ENCODE data around the gene BFSP1. TPM values are rescaled to one million over a fixed set of nuclear protein-coding genes. Genes with fewer than 3 reads are reported as not detected.

The BFSP1 gene
- total RNA-seq, 1 donor from 2014 or later: 0.82 TPM

DNA sequence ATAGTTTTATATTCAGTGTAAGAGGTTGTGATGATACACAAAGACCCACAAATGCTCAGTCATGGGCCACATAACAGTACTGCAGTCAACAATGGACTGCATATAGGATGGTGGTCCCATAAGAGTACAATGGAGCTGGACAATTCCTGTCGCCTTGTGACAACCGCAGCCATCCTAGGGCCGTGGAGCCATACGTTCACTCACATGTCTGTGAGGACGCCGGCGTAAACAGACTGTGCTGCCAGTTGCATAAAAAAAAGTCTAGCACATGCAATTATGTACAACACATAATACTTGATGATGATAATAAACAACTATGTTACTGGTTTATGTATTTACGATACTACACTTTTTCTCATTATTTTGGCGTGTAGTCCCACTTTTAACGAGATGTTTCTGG is 30.9 kb downstream of the BFSP1 start:
- DNase-seq (ENCODE audit: low spot score): no peak
- Mint-ChIP-seq H3K4me3 (ENCODE audit: low read depth) (no peak overlapping the region), H3K9me3 (no peaks in the 10 kb centered on the region), H3K36me3 (ENCODE audit: low read depth) (no peaks in the 10 kb centered on the region), H3K4me1 (ENCODE audit: low read depth) (peaks cover 20% of the 10 kb centered on the region), H3K27ac (no peak overlapping the region), H3K27me3 (ENCODE audit: low read depth) (peaks cover 6% of the 10 kb centered on the region)
- intact Hi-C loops (cut with micrococcal nuclease): no loop called here

DNA sequence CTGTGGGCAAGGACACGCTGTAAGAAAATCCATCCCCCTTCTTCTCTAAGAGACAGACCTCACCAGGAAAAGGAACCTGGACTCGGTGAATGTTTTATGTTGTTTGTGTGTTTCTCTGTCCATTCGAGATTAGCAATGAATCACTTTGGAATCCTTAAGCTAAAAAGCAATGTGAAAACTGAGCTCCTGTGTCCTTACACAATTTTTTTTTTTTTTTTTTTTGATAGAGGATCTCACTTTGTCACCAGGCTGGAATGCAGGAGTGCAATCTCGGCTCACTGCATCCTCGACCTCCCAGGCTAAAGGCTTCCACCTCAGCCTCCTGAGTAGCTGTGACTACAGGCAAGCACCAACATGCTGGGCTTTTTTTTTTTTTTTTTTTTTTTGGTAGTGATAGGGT is 32.1 kb downstream of the BFSP1 start:
- peaks cover 6% of the 10 kb centered on the region for H3K27me3 Mint-ChIP-seq (ENCODE audit: low read depth)
- H3K36me3 Mint-ChIP-seq (ENCODE audit: low read depth): no peaks in the 10 kb centered on the region
- no peak for DNase-seq (ENCODE audit: low spot score)
- peaks cover 8% of the 10 kb centered on the region for H3K4me1 Mint-ChIP-seq (ENCODE audit: low read depth)
- intact Hi-C loops (cut with micrococcal nuclease): no loop called here
- no peak overlapping the region for H3K27ac Mint-ChIP-seq
- H3K4me3 Mint-ChIP-seq (ENCODE audit: low read depth): no peak overlapping the region
- no peaks in the 10 kb centered on the region for H3K9me3 Mint-ChIP-seq

DNA sequence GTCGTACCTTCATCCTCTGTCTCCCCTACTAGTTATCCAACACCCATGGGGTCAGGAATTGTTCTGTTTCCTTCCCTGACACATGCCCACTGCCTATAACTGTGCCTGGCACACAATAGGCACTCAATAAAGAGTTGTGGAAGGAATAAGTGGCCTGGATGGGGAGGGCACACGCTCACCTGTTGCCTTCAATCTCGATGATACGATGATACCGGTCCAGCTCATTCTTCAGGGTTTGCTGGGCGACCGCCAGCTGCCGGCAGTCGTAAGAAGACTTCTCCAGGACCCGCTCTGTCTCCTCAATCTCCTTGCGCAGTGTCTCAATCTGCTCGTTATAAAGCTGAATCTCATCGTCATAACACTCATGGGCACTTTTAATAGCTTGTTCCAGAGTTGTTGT is 32.5 kb downstream of the BFSP1 start:
- H3K9me3 Mint-ChIP-seq: no peaks in the 10 kb centered on the region
- no peak overlapping the region for H3K4me3 Mint-ChIP-seq (ENCODE audit: low read depth)
- no peaks in the 10 kb centered on the region for H3K36me3 Mint-ChIP-seq (ENCODE audit: low read depth)
- intact Hi-C loops (cut with micrococcal nuclease): no loop called here
- peaks cover 4% of the 10 kb centered on the region for H3K4me1 Mint-ChIP-seq (ENCODE audit: low read depth)
- DNase-seq (ENCODE audit: low spot score): no peak
- H3K27me3 Mint-ChIP-seq (ENCODE audit: low read depth): peaks cover 6% of the 10 kb centered on the region
- H3K27ac Mint-ChIP-seq: no peak overlapping the region

DNA sequence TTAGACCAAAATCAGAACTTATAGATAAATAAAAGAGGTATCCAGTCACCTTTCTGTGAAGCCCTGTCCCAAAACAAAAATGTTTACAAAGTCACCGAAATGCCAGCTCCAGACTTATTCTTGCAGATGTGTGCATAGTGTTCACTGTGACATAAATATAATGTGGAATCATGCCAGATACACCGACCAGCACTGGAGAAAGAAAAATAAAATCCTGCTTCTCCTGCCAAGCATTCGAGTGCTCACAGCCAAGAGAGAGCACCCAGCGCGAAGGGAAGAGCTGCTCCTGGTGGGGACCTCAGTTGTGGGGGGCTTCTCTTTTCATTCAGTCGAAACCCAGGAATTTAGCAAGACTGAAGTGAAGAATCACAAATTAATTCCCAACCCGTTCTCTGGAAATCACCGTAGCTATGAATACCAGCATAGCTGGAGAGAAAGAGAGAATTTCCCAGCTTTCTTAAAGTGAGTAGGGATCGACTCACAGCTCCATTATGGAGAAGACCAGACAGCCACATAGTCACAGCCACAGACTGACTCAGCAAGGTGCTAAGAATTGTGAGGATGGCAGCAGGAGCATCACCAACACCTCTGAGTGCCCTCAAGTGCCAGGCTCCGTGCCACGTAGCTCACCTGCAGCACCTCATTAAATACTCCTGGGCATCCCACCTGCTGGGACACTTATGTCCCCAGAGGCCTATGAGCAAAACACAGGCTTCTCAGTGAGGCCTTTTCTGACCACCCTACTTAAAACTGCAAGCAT is 33.2 kb downstream of the BFSP1 start:
- no peaks in the 10 kb centered on the region for H3K9me3 Mint-ChIP-seq
- H3K36me3 Mint-ChIP-seq (ENCODE audit: low read depth): no peaks in the 10 kb centered on the region
- no peak overlapping the region for H3K27ac Mint-ChIP-seq
- peaks cover 6% of the 10 kb centered on the region for H3K27me3 Mint-ChIP-seq (ENCODE audit: low read depth)
- H3K4me3 Mint-ChIP-seq (ENCODE audit: low read depth): no peak overlapping the region
- intact Hi-C loops (cut with micrococcal nuclease): no loop called here
- H3K4me1 Mint-ChIP-seq (ENCODE audit: low read depth): no peaks in the 10 kb centered on the region
- no peak for DNase-seq (ENCODE audit: low spot score)

DNA sequence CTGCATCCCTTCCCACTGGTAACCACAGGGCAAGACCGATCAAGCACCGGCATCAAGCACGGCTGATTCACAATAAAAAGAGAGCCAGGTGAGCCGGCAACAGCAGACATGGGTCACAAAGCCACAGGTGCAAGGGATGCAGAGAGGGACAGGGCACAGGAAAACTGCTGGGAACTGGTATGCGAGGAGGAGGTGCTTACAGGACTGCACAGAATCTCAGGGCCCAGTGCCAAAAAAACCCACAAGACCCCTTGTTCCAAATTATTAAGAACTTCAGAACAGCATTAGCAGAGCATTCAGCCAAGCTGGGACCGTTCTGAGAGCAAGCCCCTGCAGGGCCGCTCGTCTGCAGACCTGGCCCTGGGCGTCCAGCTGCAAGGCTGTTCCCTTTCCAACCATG is 35.4 kb downstream of the BFSP1 start:
- Mint-ChIP-seq H3K4me1 (ENCODE audit: low read depth) (no peaks in the 10 kb centered on the region), H3K27me3 (ENCODE audit: low read depth) (no peaks in the 10 kb centered on the region), H3K36me3 (ENCODE audit: low read depth) (no peaks in the 10 kb centered on the region), H3K4me3 (ENCODE audit: low read depth) (no peak overlapping the region), H3K9me3 (no peaks in the 10 kb centered on the region), H3K27ac (no peak overlapping the region)
- intact Hi-C loops (cut with micrococcal nuclease): no loop called here
- no peak for DNase-seq (ENCODE audit: low spot score)

DNA sequence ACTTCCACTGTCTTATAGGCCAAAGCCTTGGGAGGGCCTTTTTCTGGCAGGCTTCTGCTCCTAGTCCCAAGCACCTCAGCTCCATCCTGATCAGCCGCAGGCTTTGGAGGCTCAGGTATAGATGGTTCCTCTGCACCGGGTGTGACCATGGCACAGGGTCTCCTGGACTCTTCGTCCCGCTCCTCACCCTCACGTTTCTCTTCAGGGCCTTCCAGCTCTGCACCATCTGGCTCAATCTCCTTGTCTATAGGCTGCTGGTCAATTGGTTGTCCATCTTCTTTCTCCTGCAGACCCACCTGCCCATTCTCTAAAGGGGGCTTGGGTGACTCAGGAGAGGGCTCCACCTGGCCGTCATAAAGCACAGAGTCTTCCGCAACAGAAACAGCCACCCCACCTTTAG is 37.0 kb downstream of the BFSP1 start:
- no peaks in the 10 kb centered on the region for H3K4me1 Mint-ChIP-seq (ENCODE audit: low read depth)
- no peak for DNase-seq (ENCODE audit: low spot score)

DNA sequence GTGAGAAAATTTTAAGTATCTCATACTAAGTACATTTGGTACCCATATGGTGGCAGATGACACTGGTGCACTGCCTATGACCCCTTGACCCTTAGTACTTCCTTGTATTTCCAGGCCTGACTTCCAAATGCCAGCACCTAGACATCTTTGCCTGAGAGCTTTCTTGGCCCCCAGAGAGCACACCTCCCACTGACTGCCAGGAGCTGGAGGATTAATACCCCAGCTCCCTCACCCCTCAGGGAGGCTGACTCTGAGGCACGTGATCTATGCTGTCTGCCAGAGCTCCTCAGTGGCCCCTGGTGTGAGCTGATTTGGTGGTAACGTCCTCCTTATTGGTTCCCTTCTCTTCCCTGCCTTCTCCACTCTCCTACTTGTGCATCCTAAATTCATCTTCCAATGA is 38.0 kb downstream of the BFSP1 start:
- Mint-ChIP-seq H3K9me3 (no peaks in the 10 kb centered on the region), H3K4me3 (ENCODE audit: low read depth) (no peak overlapping the region), H3K4me1 (ENCODE audit: low read depth) (no peaks in the 10 kb centered on the region), H3K27ac (no peak overlapping the region), H3K36me3 (ENCODE audit: low read depth) (no peaks in the 10 kb centered on the region), H3K27me3 (ENCODE audit: low read depth) (no peaks in the 10 kb centered on the region)
- DNase-seq (ENCODE audit: low spot score): no peak
- intact Hi-C loops (cut with micrococcal nuclease): no loop called here

More for the DNA sequence above, 37.0 kb downstream of the BFSP1 start:
- intact Hi-C loops (cut with micrococcal nuclease): no loop called here
- H3K9me3 Mint-ChIP-seq: no peaks in the 10 kb centered on the region
- no peak overlapping the region for H3K27ac Mint-ChIP-seq
- H3K4me3 Mint-ChIP-seq (ENCODE audit: low read depth): no peak overlapping the region
- H3K27me3 Mint-ChIP-seq (ENCODE audit: low read depth): no peaks in the 10 kb centered on the region
- H3K36me3 Mint-ChIP-seq (ENCODE audit: low read depth): no peaks in the 10 kb centered on the region

DNA sequence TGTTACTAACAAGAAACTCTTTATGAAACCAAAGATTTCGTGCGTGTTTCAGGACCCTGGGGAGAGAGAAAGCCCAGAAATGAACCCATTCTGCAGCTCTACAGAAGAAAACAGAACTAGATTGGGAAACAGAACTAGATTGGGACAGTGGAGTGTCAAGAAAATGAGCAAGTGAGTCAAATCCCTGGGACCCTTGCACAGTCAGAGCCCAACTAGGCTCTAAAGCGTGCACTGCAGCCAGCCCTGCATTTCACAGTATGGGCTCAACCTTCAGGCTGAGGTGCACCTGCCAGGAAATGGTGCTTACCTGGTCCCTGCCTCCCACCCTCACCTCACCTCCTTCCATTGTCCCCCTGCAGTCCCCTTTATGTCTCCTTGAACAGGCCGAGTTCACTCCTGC is 39.7 kb downstream of the BFSP1 start:
- no peak overlapping the region for H3K27ac Mint-ChIP-seq
- no peaks in the 10 kb centered on the region for H3K9me3 Mint-ChIP-seq
- H3K27me3 Mint-ChIP-seq (ENCODE audit: low read depth): peaks cover 6% of the 10 kb centered on the region
- no peak overlapping the region for H3K4me3 Mint-ChIP-seq (ENCODE audit: low read depth)
- DNase-seq (ENCODE audit: low spot score): no peak
- intact Hi-C loops (cut with micrococcal nuclease): no loop called here
- H3K4me1 Mint-ChIP-seq (ENCODE audit: low read depth): no peaks in the 10 kb centered on the region
- H3K36me3 Mint-ChIP-seq (ENCODE audit: low read depth): no peaks in the 10 kb centered on the region

DNA sequence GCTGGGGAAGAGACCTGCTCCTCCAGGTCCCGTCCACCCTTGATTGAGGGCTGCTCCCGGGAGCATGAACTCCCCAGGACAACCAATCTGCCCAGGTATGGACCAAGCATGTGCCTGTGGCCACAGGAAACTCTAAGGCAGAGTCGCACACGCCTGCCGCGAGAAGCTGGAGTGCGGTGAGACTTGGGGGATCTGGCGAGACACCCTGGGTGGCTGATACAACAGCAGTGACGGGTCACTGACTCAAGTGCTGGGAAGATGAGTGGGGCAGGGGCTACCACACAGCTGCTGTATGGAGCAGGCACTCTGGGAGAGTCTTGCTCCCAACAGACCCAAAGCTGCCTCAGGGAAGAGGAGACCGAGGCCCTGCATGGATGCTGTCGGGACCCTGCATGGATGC is 40.1 kb downstream of the BFSP1 start:
- Mint-ChIP-seq H3K4me3 (ENCODE audit: low read depth) (no peak overlapping the region), H3K36me3 (ENCODE audit: low read depth) (no peaks in the 10 kb centered on the region), H3K9me3 (no peaks in the 10 kb centered on the region), H3K4me1 (ENCODE audit: low read depth) (no peaks in the 10 kb centered on the region), H3K27me3 (ENCODE audit: low read depth) (peaks cover 11% of the 10 kb centered on the region), H3K27ac (no peak overlapping the region)
- intact Hi-C loops (cut with micrococcal nuclease): no loop called here
- DNase-seq (ENCODE audit: low spot score): no peak

DNA sequence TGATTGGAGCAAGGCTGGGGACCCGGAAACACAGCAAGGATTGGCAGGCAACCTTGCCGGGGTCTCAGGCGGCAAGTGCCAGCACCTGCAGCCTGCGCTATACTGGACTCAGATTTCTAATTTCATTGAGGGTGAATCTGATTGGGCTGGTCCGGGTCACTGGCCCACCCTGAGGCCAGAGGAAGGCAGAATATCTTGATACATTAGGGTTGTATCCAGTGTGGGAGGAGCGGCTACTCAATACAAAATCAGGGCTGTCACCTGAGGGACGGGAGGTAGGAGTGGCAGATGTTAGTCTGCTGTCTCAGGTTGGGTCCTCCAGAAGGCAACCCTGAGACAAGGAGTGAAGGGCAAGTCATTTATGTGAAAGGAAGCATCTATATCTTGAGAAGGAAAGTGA is 40.7 kb downstream of the BFSP1 start:
- intact Hi-C loops (cut with micrococcal nuclease): no loop called here
- peaks cover 11% of the 10 kb centered on the region for H3K27me3 Mint-ChIP-seq (ENCODE audit: low read depth)
- H3K9me3 Mint-ChIP-seq: no peaks in the 10 kb centered on the region
- no peaks in the 10 kb centered on the region for H3K4me1 Mint-ChIP-seq (ENCODE audit: low read depth)
- H3K36me3 Mint-ChIP-seq (ENCODE audit: low read depth): no peaks in the 10 kb centered on the region
- H3K4me3 Mint-ChIP-seq (ENCODE audit: low read depth): no peak overlapping the region
- no peak overlapping the region for H3K27ac Mint-ChIP-seq
- DNase-seq (ENCODE audit: low spot score): no peak

DNA sequence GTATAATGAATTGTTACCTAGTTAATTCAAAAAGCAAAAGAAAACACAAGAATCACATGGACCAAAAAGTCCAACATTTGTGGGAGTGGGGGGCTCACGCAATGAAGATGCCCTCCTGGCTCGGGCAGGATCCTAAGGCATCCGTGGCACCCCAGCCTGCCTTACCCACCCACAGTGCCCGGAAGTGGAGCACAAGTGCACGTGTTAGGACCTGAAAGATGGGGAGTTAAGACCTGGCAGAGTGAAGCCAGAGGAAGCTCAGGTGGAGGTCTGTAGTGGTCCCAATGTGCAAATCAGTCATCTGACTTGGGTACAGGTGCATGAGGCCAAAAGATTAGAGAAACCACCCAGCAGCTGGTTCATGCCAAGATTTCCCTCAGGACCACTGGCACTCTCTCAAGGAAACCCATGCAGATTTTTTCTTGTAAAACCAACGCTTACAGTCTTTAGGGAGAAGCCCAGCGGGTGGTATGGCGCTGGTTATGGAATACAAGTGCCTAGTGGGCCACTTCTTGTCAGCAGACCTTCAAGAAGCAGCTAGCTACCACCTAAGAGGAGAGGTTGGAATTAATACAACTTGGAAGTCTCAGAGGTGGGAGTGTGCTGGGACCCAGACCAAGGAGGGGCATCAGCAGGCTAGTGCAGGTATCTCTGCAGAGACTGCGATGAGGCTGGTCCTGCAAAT is 42.1 kb downstream of the BFSP1 start:
- no peak for DNase-seq (ENCODE audit: low spot score)
- peaks cover 11% of the 10 kb centered on the region for H3K27me3 Mint-ChIP-seq (ENCODE audit: low read depth)
- no peaks in the 10 kb centered on the region for H3K4me1 Mint-ChIP-seq (ENCODE audit: low read depth)
- intact Hi-C loops (cut with micrococcal nuclease): no loop called here
- H3K36me3 Mint-ChIP-seq (ENCODE audit: low read depth): no peaks in the 10 kb centered on the region
- H3K27ac Mint-ChIP-seq: no peak overlapping the region
- H3K9me3 Mint-ChIP-seq: no peaks in the 10 kb centered on the region
- no peak overlapping the region for H3K4me3 Mint-ChIP-seq (ENCODE audit: low read depth)

DNA sequence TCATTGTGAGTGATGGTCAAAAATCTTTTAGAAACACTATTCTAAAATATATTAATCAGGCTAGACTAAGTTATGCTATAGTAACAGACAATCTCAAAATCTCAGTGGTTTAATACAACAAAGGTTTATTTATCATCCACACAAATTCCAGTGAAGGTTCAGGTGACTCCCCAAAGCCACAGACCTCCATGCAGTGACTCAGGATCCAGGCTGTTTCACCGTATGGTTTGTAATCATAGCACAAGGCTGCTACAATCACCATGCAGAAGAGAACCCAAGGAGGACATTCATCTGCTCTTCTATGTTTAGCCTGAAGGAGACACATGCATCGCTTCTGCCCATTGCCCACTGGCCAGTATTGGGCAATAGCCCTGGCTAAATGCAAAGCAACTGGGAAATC is 46.2 kb downstream of the BFSP1 start:
- H3K27me3 Mint-ChIP-seq (ENCODE audit: low read depth): peaks cover 14% of the 10 kb centered on the region

DNA sequence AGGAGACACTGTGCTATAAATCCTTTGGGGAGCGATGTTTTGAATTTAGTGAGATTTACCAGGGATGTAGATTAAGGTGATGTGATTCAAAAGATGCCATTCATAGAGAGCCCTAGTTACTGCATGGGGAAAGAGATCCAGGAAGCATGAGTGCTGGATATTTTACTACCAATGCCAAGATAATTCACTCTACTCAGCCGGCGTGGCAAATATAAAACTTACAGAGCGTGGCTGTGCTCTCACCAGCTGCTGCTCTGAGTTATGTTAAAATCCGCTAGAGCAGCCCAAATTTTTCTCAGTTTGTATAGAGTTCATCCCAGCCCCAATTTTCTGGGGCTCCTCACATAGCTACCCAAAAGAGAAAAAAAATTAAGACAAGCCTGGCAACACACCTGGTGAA is 48.6 kb downstream of the BFSP1 start:
- Mint-ChIP-seq H3K27me3 (ENCODE audit: low read depth) (peaks cover 16% of the 10 kb centered on the region), H3K4me3 (ENCODE audit: low read depth) (no peak overlapping the region), H3K4me1 (ENCODE audit: low read depth) (no peaks in the 10 kb centered on the region), H3K9me3 (no peaks in the 10 kb centered on the region), H3K27ac (no peak overlapping the region), H3K36me3 (ENCODE audit: low read depth) (no peaks in the 10 kb centered on the region)
- no peak for DNase-seq (ENCODE audit: low spot score)
- intact Hi-C loops (cut with micrococcal nuclease): no loop called here

More for the DNA sequence above, 46.2 kb downstream of the BFSP1 start:
- Mint-ChIP-seq H3K4me3 (ENCODE audit: low read depth) (no peak overlapping the region), H3K9me3 (no peaks in the 10 kb centered on the region), H3K36me3 (ENCODE audit: low read depth) (no peaks in the 10 kb centered on the region), H3K27ac (no peak overlapping the region), H3K4me1 (ENCODE audit: low read depth) (no peaks in the 10 kb centered on the region)
- intact Hi-C loops (cut with micrococcal nuclease): no loop called here
- DNase-seq (ENCODE audit: low spot score): no peak

Data from activated T-helper 2 cell treated with anti-CD3 and anti-CD28 coated beads, Interferon-gamma antibody, Interleukin-2, Interleukin-4, amounts not matched to agents 10 μg/mL and 5 μg/mL and 100 μg/mL, durations not matched to agents 14 hours and 24 hours and 36 hours (primary cell).